NCI-H1105 (cell line): ENCODE data around the gene ACIN1.

ENCODE experiments used
- DNase-seq: peaks from one replicate; lab custom pipeline; 2025; lab: John Stamatoyannopoulos, UW

Gene ACIN1

DNA sequence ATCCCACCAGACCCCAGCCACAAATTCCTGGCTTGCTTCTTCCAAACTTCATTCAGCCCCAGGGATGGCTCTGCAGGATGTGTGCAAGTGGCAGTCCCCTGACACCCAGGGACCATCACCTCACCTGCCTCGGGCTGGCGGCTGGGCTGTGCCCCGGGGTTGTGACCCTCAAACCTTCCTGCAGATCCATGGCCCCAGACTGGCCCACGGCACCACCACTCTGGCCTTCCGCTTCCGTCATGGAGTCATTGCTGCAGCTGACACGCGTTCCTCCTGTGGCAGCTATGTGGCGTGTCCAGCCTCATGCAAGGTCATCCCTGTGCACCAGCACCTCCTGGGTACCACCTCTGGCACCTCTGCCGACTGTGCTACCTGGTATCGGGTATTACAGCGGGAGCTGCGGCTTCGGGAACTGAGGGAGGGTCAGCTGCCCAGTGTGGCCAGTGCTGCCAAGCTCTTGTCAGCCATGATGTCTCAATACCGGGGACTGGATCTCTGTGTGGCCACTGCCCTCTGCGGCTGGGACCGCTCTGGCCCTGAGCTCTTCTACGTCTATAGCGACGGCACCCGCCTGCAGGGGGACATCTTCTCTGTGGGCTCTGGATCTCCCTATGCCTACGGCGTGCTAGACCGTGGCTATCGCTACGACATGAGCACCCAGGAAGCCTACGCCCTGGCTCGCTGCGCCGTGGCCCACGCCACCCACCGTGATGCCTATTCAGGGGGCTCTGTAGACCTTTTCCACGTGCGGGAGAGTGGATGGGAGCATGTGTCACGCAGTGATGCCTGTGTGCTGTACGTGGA, 52.6 kb downstream of the ACIN1 start, which contains the start of gene PSMB11:
TSS of gene PSMB11 (plus strand) at position 51 of the 804 bp plus-strand sequence. CDS start at position 65, 14 bp downstream.
- no peak for DNase-seq

DNA sequence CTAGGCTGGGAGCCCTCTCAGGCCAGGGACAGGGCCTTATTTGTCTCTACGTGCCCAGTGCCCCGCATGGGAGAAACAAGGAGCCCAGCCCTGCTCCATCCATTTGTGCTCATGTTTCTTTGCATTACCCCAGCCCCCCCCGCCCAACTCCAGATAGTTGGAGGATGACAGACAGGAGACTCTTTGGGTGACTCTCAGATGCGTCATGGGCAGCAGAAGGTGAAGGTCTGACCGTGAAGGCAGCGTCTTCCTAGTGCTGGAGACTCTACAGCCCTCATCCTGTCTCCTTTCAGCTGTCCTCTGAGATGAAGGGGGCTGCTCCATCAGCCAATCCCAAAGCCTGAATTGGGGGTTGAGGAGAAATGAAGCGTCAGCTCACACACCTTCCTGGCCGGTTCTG, 53.2 kb downstream of the ACIN1 start:
- DNase-seq = no peak

DNA sequence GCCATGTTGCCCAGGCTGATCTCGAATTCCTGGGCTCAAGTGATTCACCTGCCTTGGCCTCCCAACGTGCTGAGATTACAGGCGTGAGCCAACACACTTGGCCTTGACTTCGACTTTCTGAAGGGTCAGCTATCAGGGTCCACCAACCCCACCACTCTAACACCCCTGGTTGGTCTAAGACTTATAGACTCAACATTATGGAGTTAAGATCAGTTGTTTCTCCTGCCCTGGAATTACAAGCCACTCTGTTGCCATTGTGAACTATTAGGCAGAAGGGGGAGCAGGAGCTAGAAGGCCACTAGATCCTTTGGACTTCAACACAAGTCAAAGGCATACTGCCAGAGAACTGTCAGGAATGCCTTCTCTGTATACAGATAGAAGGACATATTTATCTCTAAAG, 54.8 kb downstream of the ACIN1 start:
- no peak for DNase-seq

DNA sequence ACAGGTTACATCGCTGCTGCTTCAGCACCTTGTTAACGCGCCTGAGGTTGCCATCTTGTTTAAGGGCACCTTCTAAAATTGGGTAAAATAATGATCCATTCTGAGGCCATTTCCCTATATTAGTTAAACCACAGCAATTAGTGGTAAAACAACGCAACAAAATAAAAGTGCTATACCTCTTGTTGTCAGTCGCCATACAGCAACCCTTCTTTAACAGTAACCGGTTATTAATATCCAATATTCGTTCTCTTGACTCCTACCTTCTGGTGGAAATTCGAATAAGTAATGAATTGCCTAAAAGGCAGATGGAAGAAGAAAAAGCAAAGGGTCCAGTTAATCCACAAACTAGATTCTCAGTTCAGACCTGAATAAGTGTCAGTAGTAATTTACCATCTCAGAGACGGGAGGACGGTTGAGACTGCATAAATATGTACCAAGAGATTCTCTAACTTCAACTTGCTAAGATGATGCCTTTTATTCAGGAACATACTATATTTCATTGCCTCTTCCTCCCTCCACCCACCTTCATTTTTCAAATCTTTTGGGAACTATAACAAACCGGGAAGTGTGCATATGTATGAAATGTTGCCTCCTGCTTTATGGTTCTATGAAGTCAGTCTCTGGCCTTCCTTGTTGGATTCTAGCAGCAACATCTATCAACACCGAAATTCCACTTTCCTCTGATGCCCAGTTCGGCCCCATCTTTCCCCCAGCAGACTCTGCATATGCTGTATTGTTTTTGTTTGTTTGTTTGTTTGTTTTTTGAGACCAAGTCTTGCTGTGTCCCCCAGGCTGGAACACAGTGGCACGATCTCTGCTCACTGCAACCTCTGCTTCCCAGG, 59.4 kb downstream of the ACIN1 start:
- DNase-seq = no peak

DNA sequence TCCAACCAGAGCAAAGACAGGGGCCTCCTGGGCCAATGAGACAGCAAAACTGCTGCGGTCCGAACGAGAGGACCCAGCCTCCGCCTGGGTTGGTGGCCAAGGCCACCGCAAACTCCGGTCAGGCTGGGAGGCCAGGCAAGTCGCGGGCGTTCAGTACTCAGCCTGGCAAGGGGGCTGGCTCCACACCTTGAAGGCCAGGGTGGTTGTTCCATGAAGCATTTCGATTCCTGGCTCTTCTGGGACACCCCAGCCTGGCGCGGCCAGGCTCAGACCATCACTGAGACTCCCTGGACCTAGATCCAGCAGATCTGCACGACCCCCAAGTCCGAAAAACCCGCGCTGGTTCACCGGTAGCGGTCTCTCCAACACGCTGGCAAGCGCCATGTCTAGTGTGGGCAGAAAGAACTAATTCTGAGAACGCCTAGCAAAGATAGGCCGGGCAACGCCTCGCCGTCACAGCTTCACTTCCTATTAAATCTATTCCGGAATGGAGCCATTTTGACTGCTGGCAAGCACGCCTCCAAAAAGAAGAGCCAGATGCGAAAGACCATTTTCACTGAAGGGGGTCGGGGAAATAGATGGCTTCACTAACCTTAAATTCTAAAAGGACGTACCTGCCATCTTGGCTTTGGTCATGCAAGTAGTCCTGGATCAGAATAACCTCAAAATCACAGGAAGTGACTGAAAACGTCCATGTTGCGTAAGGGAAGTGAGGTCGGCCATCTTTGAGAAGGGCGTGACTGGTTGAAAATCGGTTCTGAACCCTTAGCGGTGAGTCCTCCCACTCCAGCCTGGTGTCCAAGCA, 60.2 kb downstream of the ACIN1 start, which contains the start of gene PSMB5:
TSS of gene PSMB5 (minus strand) at position 403 of the 805 bp plus-strand sequence. CDS start at position 384, 19 bp downstream.
- no peak for DNase-seq

DNA sequence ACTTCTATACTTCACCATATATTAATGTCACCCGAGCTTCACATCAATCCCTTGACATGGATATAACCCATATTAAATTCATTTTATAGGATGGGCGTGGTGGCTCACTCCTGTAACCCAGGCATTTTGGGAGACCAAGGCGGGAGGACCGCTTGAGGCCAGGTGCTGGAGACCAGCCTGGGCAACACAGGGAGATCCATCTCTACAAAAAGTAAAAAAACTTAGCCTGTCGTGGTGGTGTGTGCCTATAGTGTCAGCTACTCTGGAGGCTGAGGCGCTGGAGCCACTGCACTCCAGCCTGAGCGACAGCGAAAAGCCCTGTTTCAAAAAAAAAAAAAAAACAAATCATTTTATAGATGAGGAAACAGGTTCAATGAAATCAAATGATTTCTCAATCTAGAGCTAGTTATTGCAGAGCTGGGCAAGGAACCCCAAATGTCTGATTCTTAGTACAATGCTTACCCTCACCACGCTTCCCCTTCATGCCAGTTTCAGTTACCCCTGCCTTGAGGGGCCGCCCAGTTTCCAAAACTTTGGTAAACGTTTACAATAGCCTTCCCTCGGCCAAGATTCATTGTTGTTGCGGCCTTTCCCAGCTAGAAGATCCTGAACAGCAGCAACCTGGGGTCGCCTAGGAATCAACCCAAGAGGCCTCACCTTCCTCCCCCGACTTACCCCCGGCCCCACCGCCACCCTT, 61.0 kb downstream of the ACIN1 start:
- no peak for DNase-seq

DNA sequence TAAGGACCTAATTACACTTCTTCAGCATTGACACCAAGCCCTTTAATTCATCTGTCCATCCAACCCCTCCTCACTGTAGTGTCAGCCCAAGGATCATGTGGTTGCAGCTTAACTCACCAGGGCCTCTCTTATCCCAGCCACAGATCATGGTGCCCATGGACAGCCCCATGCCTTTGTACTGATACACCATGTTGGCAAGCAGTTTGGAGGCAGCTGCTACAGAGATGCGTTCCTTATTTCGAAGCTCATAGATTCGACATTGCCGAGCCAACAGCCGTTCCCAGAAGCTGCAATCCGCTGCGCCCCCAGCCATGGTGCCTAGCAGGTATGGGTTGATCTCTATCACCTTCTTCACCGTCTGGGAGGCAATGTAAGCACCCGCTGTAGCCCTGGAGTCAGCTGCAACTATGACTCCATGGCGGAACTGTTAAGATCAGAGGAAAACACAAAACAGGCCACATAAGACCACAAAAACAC, 61.6 kb downstream of the ACIN1 start:
- DNase-seq = no peak

DNA sequence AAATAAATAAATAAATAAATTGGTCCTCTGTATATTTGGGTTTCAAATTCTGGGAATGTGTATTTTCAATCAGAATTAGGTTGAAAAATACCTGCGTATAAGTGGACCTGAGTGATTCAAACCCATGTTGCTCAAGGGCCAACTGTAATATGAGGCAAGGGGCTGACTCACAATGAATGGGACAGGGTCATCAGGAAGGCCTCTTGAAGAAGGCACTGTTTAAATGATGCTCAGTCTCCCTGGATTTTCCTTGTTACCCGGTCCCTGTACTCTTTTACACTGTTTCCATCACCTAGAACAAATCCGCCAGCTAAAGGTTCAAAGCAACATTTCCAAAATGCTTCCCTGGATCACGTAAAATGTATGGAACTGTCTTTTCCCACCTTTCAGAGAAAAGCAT, 64.0 kb downstream of the ACIN1 start:
- no peak for DNase-seq

DNA sequence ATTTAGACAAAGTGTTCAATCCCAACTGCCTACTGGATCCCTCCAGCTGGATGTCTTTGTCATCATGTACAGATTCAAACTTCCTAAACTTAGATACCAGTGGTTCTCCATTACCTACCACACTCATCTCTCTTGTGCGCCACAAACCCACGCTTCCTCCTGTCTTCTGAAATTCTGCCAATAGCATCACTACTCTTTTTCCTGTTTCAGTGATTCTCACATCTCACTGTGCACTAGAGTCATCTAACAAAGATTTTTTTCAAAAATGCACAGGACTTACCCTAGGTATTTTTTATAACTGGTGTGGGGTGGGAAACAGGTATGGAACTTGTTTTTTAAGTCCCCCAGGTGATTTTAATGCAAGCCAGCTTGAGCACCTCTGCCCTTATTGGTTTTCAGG, 66.1 kb downstream of the ACIN1 start:
- no peak for DNase-seq

DNA sequence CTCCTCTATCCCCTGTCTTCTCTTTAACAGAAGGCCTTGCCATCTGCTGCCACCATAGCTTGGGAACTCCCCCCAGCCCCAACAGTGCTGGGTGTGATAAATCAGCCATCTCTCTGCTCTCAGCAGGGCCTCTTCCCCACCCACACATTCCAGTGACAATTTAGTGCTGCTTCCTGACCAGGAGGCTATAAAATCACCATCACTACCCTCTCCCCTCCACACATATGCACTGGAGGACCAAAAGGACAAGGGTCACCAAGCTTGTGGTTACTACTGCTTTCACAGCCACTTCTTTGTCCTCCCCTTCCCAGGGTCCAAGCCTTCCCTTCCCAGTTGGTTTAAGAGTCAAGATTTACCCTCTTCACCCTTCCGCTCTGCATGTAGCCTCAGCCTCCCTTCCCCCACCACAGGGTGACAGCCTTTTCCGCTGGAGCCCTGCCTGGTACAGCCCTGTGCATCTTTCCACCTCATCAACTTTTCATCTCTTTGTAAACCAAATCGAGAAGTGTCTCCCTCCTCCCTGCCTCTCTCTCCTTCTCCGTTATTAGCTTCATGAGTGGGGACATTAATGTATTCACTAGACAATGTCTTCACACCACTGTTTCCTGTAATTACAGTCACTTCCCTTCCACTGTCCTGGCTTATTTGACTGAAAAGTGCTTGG, 69.7 kb downstream of the ACIN1 start:
- no peak for DNase-seq

DNA sequence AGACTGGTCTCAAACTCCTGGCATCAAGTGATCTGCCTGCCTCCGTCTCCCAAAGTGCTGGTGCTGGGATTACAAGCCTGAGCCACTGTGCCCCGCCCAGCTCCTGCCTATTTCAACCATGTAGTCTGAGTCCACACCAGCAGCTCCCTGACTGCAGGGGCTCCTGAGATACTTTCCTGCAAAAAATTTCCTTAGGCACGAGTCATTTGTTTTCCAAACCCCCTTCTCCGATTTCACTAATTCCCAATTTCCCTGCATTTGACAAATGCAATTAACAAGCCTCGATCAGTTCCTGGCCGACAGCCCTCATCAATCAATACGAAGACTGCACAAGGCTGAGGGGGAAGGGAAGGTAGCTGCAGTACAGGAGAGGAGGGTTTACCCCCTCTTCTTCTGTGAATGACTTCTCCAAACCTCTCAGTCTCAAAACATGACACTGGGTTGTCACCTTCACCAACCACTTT, 70.3 kb downstream of the ACIN1 start:
- no peak for DNase-seq

DNA sequence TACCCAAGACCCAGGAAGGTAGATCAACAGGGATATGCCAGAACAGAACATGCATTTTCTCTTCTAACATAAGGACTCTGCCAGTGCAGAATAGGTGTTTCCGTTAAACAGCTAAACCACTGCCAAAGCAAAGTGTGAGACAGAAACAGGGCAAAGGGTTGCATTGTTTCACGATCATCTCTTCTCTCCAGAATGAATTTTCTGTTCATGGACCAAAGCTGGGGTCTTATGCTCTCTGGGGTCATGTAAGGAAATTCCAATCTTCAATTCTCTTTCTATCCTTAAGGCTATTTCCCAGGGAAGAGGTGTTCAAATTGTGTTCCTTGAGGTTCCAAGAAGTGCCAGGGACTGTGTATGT, 71.2 kb downstream of the ACIN1 start:
- no peak for DNase-seq

DNA sequence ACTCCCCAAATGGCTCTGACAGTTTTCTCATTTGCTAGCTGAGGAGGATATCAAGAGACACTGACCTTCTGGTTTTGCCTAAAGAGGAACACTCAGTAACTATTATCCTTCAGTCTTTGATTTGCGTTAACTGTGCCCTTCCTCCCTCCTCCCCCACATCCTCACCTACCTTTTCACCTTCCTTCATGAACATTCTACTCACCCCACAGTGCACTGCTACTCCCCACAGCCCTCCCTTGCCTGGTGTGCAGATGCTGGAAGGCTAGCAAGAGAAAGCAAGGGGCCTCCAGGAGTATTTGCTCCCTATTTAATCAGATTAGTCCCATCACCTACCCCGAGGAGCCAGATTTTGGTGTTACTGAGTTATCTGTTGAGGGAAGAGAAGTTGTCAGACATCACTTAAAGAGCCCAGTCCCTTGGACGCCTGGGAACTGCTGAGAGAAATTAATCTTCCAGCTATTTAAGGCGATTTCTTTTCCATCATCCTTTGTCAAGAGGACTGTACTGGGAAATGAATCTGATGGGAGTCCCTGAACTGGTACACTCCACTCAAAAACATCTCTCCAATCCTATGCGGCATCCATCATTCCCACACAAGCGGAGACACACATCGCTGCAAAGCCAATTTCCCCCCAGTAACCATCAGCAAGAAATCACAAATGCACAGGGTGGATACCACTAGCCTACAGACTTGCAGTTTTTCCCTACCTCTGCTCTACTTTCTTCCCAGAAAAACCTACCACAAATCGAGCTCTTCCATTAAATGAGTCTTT, 71.7 kb downstream of the ACIN1 start:
- no peak for DNase-seq

DNA sequence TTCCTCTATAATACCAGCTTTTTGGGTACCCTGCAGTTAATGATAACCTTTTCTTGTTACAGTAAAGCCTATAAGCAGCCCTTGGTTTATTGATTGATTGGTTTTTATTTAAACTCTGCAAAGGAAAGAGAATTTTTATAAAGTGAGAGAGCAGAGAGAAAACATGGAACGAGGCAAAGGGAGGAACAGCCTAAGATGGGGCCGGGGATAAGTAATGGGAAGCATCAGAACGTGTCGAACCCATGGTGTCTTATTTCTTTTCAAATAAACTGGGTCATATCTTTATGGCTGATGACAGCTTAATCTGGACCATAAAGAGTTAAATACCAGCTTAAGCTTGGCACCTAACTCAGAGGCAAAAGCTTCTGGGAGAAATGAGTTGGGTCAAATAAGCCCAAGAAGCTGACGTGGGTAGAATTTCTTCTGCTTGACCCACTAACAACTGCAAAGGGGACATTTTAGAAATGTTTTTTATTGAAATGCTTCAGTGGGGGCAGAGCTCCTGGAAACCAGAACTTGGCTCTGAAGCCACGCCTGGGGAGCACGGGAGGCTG, 73.0 kb downstream of the ACIN1 start:
- no peak for DNase-seq

DNA sequence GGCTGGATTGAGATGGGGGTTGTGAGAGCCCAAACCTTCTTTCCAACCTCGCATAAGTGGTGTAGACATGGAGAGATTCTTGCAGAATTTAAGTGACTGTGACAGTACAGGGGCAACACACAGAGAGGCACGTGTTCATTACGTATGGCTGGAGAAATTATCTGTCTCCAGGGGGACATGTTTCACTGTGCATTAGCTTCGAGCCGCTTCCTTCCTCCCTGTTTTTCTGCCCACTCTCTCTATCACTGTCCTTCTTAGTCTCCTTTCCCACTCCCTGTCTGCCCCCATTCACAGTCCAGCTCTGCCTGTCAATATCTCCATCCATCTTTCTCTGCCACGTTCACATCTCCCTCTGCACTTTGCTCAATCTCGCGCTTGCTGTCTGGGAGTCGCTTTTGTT, 73.5 kb downstream of the ACIN1 start:
- DNase-seq = no peak

DNA sequence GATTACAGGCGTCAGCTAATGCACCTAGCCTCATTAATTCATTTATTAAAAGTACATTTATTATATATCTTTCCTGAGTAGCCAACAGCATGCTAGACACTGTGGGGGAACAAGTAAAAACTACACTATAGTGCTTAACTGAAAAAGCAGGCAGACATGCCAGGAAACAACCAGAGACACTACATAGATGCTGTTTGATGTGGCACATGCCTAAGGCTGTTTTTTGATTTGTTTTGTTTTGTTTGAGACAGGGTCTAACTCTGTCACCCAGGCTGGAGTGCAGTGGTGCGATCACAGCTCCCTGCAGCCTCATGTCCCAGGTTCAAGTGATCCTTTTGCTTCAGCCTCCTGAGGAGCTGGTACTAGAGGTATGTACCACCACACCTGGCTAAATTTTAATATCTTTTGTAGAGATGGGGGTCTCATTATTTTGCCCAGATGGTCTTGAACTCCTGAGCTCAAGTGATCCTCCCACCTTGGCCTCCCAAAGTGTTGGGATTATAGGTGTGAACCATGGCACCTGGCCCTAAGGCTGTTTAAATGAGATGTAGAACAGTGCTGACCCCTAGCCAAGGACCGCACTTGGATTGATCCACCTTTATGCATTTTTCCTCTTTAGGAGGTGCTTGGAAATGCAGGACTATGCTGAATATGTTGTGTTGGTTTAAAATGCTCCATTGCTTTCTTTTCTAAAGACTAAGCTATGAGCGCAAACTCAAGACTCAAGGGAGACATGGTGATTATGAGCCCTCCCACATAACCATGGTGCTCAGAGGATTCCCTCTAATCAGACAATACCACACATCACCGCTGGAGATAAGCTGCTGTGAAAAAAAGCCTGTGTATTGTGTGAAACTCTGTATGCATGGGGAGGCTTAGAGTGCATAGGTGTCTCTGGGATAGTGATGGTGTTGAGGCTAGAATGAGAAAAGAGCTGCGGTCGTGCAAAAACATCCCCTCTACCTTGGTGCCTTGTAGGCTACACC, 74.5 kb downstream of the ACIN1 start:
- DNase-seq = no peak

DNA sequence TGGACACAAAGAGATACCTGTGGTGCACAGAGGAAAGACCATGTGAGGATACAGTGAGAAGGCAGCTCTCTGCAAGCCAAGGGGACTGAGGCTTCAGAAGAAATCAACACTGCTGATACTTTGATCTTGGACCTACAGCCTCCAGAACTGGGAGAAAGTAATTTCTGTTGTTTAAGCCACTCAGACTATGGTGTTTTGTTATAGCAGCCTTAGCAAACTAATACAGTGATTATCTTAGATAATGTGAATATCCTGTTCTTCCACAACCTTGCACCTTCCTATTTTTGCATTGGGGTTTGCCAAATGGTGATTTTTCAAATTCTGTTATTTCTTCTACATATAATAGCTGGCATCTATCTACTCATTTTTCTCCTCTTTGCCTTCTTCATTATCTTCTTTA, 76.8 kb downstream of the ACIN1 start:
- DNase-seq = no peak

DNA sequence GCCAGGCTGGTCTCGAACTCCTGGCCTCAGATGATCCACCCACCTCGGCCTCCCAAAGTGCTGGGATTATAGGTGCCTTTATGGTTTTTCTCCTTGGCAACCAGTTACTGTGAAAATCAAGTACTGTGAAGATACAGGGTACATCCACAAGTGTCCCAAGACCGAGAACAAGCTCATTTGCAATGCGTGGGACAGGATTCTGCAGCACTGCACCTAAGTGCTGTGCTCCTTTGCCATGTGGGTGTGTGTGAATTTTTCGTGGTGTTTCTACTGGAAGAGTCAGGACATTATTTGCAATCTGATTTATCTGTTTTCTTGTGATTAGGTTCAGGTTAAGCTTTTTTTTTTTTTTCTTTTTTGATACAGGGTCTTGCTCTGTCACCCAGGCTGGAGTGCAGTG, 77.8 kb downstream of the ACIN1 start:
- DNase-seq = no peak

DNA sequence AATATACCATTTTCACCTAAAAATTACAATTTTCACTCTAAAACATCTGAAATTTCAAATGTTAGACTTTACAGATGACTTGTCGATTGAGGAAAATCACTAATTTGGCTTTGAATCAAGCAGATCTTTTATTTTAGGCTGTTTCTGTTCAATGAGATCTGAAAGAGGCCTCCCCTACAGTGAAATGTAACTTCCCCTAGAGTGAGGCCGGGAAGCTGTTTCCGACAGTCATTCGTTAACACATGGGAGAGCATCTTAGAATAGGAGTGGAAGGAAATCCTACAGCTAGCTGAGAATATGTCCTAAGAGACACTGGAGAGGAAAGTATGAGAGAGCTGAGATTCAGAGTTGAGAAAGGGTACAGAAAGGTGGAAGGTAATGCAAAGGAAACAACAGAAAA, 79.3 kb downstream of the ACIN1 start:
- no peak for DNase-seq
